Panc1 (cell line): ENCODE measurements around the gene SEMA6A. TPM values are rescaled to one million over a fixed set of nuclear protein-coding genes. Genes with fewer than 3 reads are reported as not detected.

Source experiments
- ATAC-seq: fragments of 200-7000 bp; cut with Tn5 transposase; 2 replicates; pipeline ENCODE4 v1.9.1; 2020; ENCODE audit warnings: mild to moderate bottlenecking, moderate library complexity
- BruUV-seq: library from RNA; stranded (reverse); fragments of 400-500 nt; replicated peaks from 2 replicates; lab custom pipeline; 2021; lab: Mats Ljungman, UMichigan
- CTCF ChIA-PET: fragments of 300-600 bp; sonication (Branson Sonifier 250); formaldehyde crosslinking; loops from one replicate; lab custom pipeline; 2022; ENCODE audit warnings: antibody characterized with exemption; lab: Charles Lee
- POLR2A ChIA-PET: fragments of 300-600 bp; sonication (Branson Sonifier 250); formaldehyde crosslinking; loops from one replicate; lab custom pipeline; 2022; ENCODE audit warnings: antibody characterized with exemption; lab: Charles Lee
- DNase-seq: peaks from one replicate; pipeline ENCODE4 v3.0.0-alpha.2; 2010; ENCODE audit warnings: low read depth, low spot score
- H3K27ac ChIP-seq: 2 replicates; pipeline ENCODE4 v1.5.1; 2011; ENCODE audit warnings: mild to moderate bottlenecking, low read length, inconsistent platforms
- H3K27me3 ChIP-seq: fragments of 200-500 bp; sonication (Bioruptor generic); 2 replicates; pipeline ENCODE4 v1.6.0; 2014; ENCODE audit warnings: low read length, inconsistent platforms; ENCODE audit not compliant: control insufficient read depth, insufficient read depth
- H3K36me3 ChIP-seq: fragments of 200-500 bp; sonication (Bioruptor generic); 2 replicates; pipeline ENCODE4 v1.5.1; 2014; ENCODE audit warnings: inconsistent platforms, mild to moderate bottlenecking, low read length, moderate library complexity; ENCODE audit not compliant: control insufficient read depth, insufficient read depth
- H3K4me1 ChIP-seq: 2 replicates; pipeline ENCODE4 v1.5.1; 2011; ENCODE audit warnings: inconsistent platforms, mild to moderate bottlenecking, low read length, moderate library complexity; ENCODE audit not compliant: control insufficient read depth, insufficient read depth
- H3K4me3 ChIP-seq, 2 experiments: 2 replicates each; pipeline ENCODE4 v1.5.1; 2011 to 2012; ENCODE audit warnings: low read depth in 2 of 2, low read length in 2 of 2, mild to moderate bottlenecking in 2 of 2, inconsistent platforms in 1 of 2, moderate library complexity in 1 of 2
- H3K9me3 ChIP-seq: fragments of 200-500 bp; sonication (Bioruptor generic); 2 replicates; pipeline ENCODE4 v1.5.1; 2014; ENCODE audit warnings: low read depth, mild to moderate bottlenecking, inconsistent platforms, low read length, moderate library complexity; ENCODE audit not compliant: control insufficient read depth, insufficient read depth
- POLR2AphosphoS5 ChIP-seq: IDR thresholded peaks from 2 replicates; pipeline ENCODE4 v1.6.1; 2012; ENCODE audit warnings: mild to moderate bottlenecking, low read depth, low read length, moderate library complexity
- SIN3A ChIP-seq: IDR thresholded peaks from 2 replicates; pipeline ENCODE4 v1.6.1; 2012; ENCODE audit warnings: low read depth, mild to moderate bottlenecking, low read length, moderate library complexity, borderline replicate concordance; ENCODE audit not compliant: insufficient read depth
- TCF7L2 ChIP-seq: IDR thresholded peaks from 2 replicates; pipeline ENCODE4 v1.6.1; 2011; ENCODE audit warnings: mild to moderate bottlenecking, low read depth, low read length, inconsistent platforms
- in situ Hi-C: cut with HindIII; loops from 2 replicates; pipeline ENCODE4 v1.10.0; 2016; ENCODE audit warnings: low sequenced_read_pairs, low pct_unique_long_range_greater_than_20kb
- intact Hi-C: fragments of 100-400 bp; cut with micrococcal nuclease; formaldehyde crosslinking; loops from one replicate; pipeline ENCODE4 v1.10.0; 2022; ENCODE audit not compliant: unreplicated experiment
- total RNA-seq: library from RNA; stranded (reverse); gene quantifications from one replicate; pipeline ENCODE4 v1.2.1, GENCODE V29; 2021; ENCODE audit not compliant: unreplicated experiment
- TF ChIP-seq, protein P1 (sequence below), 2 experiments: IDR thresholded peaks; 2 replicates each; pipeline ENCODE4 v1.6.1; 2011 to 2012; ENCODE audit warnings: low read depth in 2 of 2, control low read depth in 1 of 2, low read length in 1 of 2, mild to moderate bottlenecking in 1 of 2, moderate library complexity in 1 of 2; ENCODE audit not compliant: insufficient read depth in 1 of 2
- TF ChIP-seq, protein P2 (sequence below): fragments of 450-650 bp; IDR thresholded peaks from 2 replicates; pipeline ENCODE4 v1.5.1; 2017; ENCODE audit warnings: mild to moderate bottlenecking

Gene SEMA6A
- total RNA-seq, 1 experiment from 2014 or later, result 0.54 TPM

DNA sequence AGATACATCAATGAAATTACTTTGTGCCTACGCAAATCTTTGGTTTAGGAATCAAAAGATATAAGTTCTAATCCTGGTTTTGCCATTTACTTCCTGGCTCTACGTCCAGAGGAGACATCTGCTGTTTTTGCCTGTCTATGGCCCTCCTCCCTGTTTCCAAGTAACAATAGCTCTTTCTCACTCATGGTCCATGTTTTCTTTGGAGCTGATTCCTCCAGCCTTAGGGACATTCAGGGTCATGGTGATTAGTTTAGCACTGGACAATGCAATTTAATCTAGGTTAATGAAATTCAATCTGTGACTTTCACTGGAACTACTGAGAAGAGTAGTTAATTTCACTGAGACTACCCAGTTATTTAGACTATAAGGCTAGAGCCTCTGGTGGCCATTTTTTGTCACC, 170.6 kb downstream of the SEMA6A start:
- in situ Hi-C loops, result no loop called here
- no TSS peak for BruUV-seq
- Histone ChIP-seq H3K36me3 (no peaks in the 10 kb centered on the region), H3K27me3 (no peaks in the 10 kb centered on the region), H3K9me3 (no peaks in the 10 kb centered on the region), H3K27ac (no peak overlapping the region), H3K4me1 (no peaks in the 10 kb centered on the region), H3K4me3 (no peak overlapping the region)
- DNase-seq (no peak), ATAC-seq (no peak)
- intact Hi-C loops, result no loop called here
- POLR2A ChIA-PET, result no interaction called here
- no peak for TF ChIP-seq POLR2AphosphoS5
- TF ChIP-seq, protein P1, sequence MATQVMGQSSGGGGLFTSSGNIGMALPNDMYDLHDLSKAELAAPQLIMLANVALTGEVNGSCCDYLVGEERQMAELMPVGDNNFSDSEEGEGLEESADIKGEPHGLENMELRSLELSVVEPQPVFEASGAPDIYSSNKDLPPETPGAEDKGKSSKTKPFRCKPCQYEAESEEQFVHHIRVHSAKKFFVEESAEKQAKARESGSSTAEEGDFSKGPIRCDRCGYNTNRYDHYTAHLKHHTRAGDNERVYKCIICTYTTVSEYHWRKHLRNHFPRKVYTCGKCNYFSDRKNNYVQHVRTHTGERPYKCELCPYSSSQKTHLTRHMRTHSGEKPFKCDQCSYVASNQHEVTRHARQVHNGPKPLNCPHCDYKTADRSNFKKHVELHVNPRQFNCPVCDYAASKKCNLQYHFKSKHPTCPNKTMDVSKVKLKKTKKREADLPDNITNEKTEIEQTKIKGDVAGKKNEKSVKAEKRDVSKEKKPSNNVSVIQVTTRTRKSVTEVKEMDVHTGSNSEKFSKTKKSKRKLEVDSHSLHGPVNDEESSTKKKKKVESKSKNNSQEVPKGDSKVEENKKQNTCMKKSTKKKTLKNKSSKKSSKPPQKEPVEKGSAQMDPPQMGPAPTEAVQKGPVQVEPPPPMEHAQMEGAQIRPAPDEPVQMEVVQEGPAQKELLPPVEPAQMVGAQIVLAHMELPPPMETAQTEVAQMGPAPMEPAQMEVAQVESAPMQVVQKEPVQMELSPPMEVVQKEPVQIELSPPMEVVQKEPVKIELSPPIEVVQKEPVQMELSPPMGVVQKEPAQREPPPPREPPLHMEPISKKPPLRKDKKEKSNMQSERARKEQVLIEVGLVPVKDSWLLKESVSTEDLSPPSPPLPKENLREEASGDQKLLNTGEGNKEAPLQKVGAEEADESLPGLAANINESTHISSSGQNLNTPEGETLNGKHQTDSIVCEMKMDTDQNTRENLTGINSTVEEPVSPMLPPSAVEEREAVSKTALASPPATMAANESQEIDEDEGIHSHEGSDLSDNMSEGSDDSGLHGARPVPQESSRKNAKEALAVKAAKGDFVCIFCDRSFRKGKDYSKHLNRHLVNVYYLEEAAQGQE (IDR thresholded peaks at IDR 0.05; ENCODE audit: insufficient read depth in 1 of 2, low read depth in 2 of 2, low read length in 1 of 2), result no peak
- TF ChIP-seq, protein P2, sequence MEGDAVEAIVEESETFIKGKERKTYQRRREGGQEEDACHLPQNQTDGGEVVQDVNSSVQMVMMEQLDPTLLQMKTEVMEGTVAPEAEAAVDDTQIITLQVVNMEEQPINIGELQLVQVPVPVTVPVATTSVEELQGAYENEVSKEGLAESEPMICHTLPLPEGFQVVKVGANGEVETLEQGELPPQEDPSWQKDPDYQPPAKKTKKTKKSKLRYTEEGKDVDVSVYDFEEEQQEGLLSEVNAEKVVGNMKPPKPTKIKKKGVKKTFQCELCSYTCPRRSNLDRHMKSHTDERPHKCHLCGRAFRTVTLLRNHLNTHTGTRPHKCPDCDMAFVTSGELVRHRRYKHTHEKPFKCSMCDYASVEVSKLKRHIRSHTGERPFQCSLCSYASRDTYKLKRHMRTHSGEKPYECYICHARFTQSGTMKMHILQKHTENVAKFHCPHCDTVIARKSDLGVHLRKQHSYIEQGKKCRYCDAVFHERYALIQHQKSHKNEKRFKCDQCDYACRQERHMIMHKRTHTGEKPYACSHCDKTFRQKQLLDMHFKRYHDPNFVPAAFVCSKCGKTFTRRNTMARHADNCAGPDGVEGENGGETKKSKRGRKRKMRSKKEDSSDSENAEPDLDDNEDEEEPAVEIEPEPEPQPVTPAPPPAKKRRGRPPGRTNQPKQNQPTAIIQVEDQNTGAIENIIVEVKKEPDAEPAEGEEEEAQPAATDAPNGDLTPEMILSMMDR, result peak; percentile 13; the same call in 1 of the 2 replicates
- CTCF ChIA-PET, result no interaction called here

DNA sequence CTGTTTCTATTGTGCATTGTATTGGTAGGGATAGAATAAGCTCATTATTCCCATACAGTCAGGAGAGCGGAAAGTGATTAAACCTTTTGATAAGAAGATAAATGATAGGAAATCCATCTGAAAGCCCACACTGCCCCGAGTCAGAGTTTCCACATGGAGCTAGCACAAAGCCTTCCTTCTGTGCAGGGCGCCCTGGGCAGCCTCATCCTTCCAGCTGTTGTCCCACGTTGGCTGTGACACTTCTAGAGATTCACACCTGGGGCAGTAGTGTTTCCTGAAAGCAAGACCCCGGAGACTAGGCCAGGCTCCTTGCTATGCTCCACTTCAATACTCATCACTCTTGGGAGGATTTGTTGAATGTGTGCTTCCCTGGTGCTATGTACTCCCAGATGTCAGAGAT, 172.4 kb downstream of the SEMA6A start:
- POLR2A ChIA-PET, result no interaction called here
- TF ChIP-seq POLR2AphosphoS5, result no peak
- no peak for TF ChIP-seq SIN3A
- TF ChIP-seq TCF7L2, result no peak
- TF ChIP-seq, protein P1 (IDR thresholded peaks at IDR 0.05; ENCODE audit: insufficient read depth in 1 of 2, low read depth in 2 of 2, low read length in 1 of 2), result no peak
- TF ChIP-seq, protein P2, result no peak
- ATAC-seq (no peak), DNase-seq (no peak)
- Histone ChIP-seq H3K9me3 (no peaks in the 10 kb centered on the region), H3K27me3 (no peaks in the 10 kb centered on the region), H3K27ac (no peak overlapping the region), H3K4me1 (no peaks in the 10 kb centered on the region), H3K4me3 (no peak overlapping the region), H3K36me3 (no peaks in the 10 kb centered on the region)
- intact Hi-C loops, result no loop called here
- CTCF ChIA-PET, result no interaction called here
- in situ Hi-C loops, result no loop called here
- BruUV-seq, result no TSS peak
